HG03066 (cell line): ENCODE data around the gene DOCK4.

Experiments used
- ATAC-seq: cut with Tn5 transposase; IDR thresholded peaks from one replicate; pipeline ENCODE4 v1.9.1; 2021; ENCODE audit warnings: low read depth; ENCODE audit not compliant: unreplicated experiment

The DOCK4 gene

GRCh38 chr7:112022128-112022527, 184.1 kb downstream of the DOCK4 start:
- no peak for ATAC-seq

- ATAC-seq, result no peak
Measured at GRCh38 chr7:112021379-112022044, 184.7 kb downstream of the DOCK4 start.

GRCh38 chr7:112020800-112021199, 185.4 kb downstream of the DOCK4 start:
- ATAC-seq, result no peak

- no peak for ATAC-seq
Measured at GRCh38 chr7:112019932-112020331, 186.3 kb downstream of the DOCK4 start.

GRCh38 chr7:112018305-112019030, 187.7 kb downstream of the DOCK4 start:
- no peak for ATAC-seq

GRCh38 chr7:112015146-112015545, 191.1 kb downstream of the DOCK4 start:
- ATAC-seq, result no peak

GRCh38 chr7:112014347-112014746, 191.9 kb downstream of the DOCK4 start:
- no peak for ATAC-seq

GRCh38 chr7:112013274-112013673, 192.9 kb downstream of the DOCK4 start:
- ATAC-seq, result no peak

GRCh38 chr7:112012242-112012641, 194.0 kb downstream of the DOCK4 start:
- ATAC-seq, result no peak

GRCh38 chr7:112010994-112011393, 195.2 kb downstream of the DOCK4 start:
- no peak for ATAC-seq

- no peak for ATAC-seq
Measured at GRCh38 chr7:112010109-112010508, 196.1 kb downstream of the DOCK4 start.

GRCh38 chr7:112009081-112009480, 197.1 kb downstream of the DOCK4 start:
- no peak for ATAC-seq

GRCh38 chr7:112007185-112007584, 199.0 kb downstream of the DOCK4 start:
- no peak for ATAC-seq

- ATAC-seq, result no peak
Measured at GRCh38 chr7:112006071-112006470, 200.1 kb downstream of the DOCK4 start.

- ATAC-seq, result no peak
Measured at GRCh38 chr7:112005205-112005775, 200.9 kb downstream of the DOCK4 start.

- no peak for ATAC-seq
Measured at GRCh38 chr7:112001091-112001826, 204.9 kb downstream of the DOCK4 start.

- no peak for ATAC-seq
Measured at GRCh38 chr7:111998326-111998725, 207.9 kb downstream of the DOCK4 start.

GRCh38 chr7:111997546-111997945, 208.7 kb downstream of the DOCK4 start:
- no peak for ATAC-seq

- ATAC-seq, result no peak
Measured at GRCh38 chr7:111992601-111993000, 213.6 kb downstream of the DOCK4 start.

GRCh38 chr7:111990643-111991042, 215.6 kb downstream of the DOCK4 start:
- no peak for ATAC-seq

- no peak for ATAC-seq
Measured at GRCh38 chr7:111987886-111988285, 218.3 kb downstream of the DOCK4 start.
